Right ventricle myocardium superior (tissue), 1 donor: ENCODE results near the gene SAMD4A. TPM values are rescaled to one million over a fixed set of nuclear protein-coding genes. Genes with fewer than 3 reads are reported as not detected.
A peak's percentile ranks its signal among the peaks of the same experiment; 100 is the strongest.

ENCODE experiments used
- ATAC-seq: fragments of 200-7000 bp; cut with Tn5 transposase; one replicate; pipeline ENCODE4 v1.9.1; 2020; ENCODE audit warnings: mild to moderate bottlenecking; ENCODE audit not compliant: poor library complexity
- DNase-seq: peaks from one replicate; pipeline ENCODE4 v3.0.0-alpha.2; 2020
- intact Hi-C: fragments of 100-400 bp; cut with DNase I; formaldehyde crosslinking; loops from one replicate; pipeline ENCODE4 v1.11.2; 2022
- total RNA-seq: library from RNA; stranded (reverse); fragmentation: NEBNext Ultra II Directional; extraction: Animal tissue kit (Norgen Biotek cat#: 25700); gene quantifications from one replicate; pipeline ENCODE4 v1.2.1, GENCODE V29; 2021
- donor health status: DM: no; HTN: yes; CAD: no; lungs with severe emphysema.

Gene SAMD4A
- total RNA-seq, 1 donor from 2014 or later: 149 TPM

GRCh38 chr14:54643696-54644176 is 76.8 kb downstream of the SAMD4A start:
- ATAC-seq (no peak), DNase-seq (no peak)
- intact Hi-C loops: no loop called here

GRCh38 chr14:54645639-54646038 is 78.7 kb downstream of the SAMD4A start:
- DNase-seq (no peak), ATAC-seq (no peak)
- intact Hi-C loops: no loop called here

GRCh38 chr14:54646626-54647025 is 79.7 kb downstream of the SAMD4A start:
- intact Hi-C loops: no loop called here
- ATAC-seq: no peak
- no peak for DNase-seq

- DNase-seq: no peak
- no peak for ATAC-seq
- intact Hi-C loops: no loop called here
Observed at GRCh38 chr14:54647378-54647777, 80.5 kb downstream of the SAMD4A start.

- ATAC-seq: no peak
- intact Hi-C loops: no loop called here
Observed at GRCh38 chr14:54649056-54649455, 82.1 kb downstream of the SAMD4A start.

GRCh38 chr14:54650331-54650958 is 83.5 kb downstream of the SAMD4A start:
- DNase-seq (peak; percentile 50), ATAC-seq (peak; percentile 23)
- intact Hi-C loops: no loop called here

More at GRCh38 chr14:54649056-54649455, 82.1 kb downstream of the SAMD4A start:
- DNase-seq: no peak

- ATAC-seq: no peak
- intact Hi-C loops: no loop called here
- no peak for DNase-seq
Observed at GRCh38 chr14:54650959-54651351, 84.0 kb downstream of the SAMD4A start.

- intact Hi-C loops: no loop called here
- no peak for DNase-seq
- ATAC-seq: no peak
Observed at GRCh38 chr14:54651649-54652048, 84.7 kb downstream of the SAMD4A start.

GRCh38 chr14:54652188-54652587 is 85.3 kb downstream of the SAMD4A start:
- intact Hi-C loops: no loop called here
- peak; percentile 88 for ATAC-seq

GRCh38 chr14:54652605-54653052 is 85.7 kb downstream of the SAMD4A start:
- ATAC-seq (peak; percentile 25), DNase-seq (peak; percentile 72)
- intact Hi-C loops: no loop called here

More at GRCh38 chr14:54652188-54652587, 85.3 kb downstream of the SAMD4A start:
- peak; percentile 87 for DNase-seq

GRCh38 chr14:54653712-54654469 is 87.0 kb downstream of the SAMD4A start:
- DNase-seq: peak; percentile 62
- ATAC-seq: peak; percentile 57
- intact Hi-C loops: no loop called here

GRCh38 chr14:54654605-54655004 is 87.7 kb downstream of the SAMD4A start:
- DNase-seq: no peak
- intact Hi-C loops: no loop called here
- ATAC-seq: no peak

- no peak for DNase-seq
- no peak for ATAC-seq
- intact Hi-C loops: no loop called here
Observed at GRCh38 chr14:54658836-54659235, 91.9 kb downstream of the SAMD4A start.

- intact Hi-C loops: no loop called here
- no peak for ATAC-seq
- DNase-seq: no peak
Observed at GRCh38 chr14:54659365-54659764, 92.4 kb downstream of the SAMD4A start.

GRCh38 chr14:54660604-54661111 is 93.7 kb downstream of the SAMD4A start:
- intact Hi-C loops: no loop called here
- DNase-seq (no peak), ATAC-seq (no peak)

GRCh38 chr14:54662491-54663133 is 95.7 kb downstream of the SAMD4A start:
- intact Hi-C loops: no loop called here
- ATAC-seq (no peak), DNase-seq (no peak)

GRCh38 chr14:54664961-54665360 is 98.0 kb downstream of the SAMD4A start:
- DNase-seq (no peak), ATAC-seq (no peak)
- intact Hi-C loops: no loop called here

- no peak for ATAC-seq
- no peak for DNase-seq
- intact Hi-C loops: no loop called here
Observed at GRCh38 chr14:54665946-54666345, 99.0 kb downstream of the SAMD4A start.

- ATAC-seq (no peak), DNase-seq (no peak)
- intact Hi-C loops: no loop called here
Observed at GRCh38 chr14:54667026-54667744, 100.3 kb downstream of the SAMD4A start.
